Amniotic epithelial cell (primary cell): ENCODE data around the gene LACRT.

Source experiments
- DNase-seq: peaks from one replicate; pipeline ENCODE4 v3.0.0-alpha.2; 2010; ENCODE audit warnings: low read depth

The LACRT gene

DNA sequence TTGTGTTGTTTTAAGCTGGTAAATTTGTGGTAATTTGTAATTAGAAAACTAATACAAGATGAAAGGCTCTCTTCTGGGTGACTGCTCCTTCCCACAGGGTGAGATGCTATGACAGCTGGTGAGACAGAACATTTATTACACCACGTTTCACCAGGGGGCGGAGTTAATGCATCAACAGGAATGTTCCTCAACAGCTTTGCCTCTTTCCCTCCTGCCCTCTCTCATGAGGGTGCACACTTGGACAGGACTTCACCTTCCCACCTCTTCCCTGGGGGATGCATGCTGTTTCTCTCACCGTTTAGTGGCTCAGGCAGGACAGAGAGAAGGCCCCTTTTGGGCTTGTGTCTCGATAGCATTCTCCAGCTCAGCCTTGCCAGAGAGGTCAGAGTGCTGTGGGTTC is 32.9 kb downstream of the LACRT start:
- DNase-seq: no peak

DNA sequence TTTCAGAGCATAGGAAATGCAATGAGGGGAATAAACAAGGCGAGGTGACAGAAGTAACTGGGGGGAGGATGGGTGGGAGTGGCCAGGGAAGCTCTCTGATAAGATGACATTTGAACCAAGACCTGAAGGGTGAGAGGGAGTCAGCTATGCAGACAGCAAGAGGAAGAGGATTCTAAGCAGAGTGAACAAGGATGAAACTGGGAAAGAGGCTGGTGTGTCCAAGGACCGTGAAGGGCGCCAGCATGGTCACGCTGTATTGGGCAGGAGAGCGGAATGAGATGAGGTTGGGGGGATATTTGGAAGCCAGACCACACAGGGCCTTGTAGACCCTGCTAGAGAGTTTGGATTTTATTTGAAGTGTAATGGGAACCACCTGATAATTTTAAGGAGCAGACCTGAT is 35.7 kb downstream of the LACRT start:
- DNase-seq: no peak

- peak; percentile 50 for DNase-seq
Measured at GRCh38 chr12:54596526-54596946, 38.2 kb downstream of the LACRT start.

DNA sequence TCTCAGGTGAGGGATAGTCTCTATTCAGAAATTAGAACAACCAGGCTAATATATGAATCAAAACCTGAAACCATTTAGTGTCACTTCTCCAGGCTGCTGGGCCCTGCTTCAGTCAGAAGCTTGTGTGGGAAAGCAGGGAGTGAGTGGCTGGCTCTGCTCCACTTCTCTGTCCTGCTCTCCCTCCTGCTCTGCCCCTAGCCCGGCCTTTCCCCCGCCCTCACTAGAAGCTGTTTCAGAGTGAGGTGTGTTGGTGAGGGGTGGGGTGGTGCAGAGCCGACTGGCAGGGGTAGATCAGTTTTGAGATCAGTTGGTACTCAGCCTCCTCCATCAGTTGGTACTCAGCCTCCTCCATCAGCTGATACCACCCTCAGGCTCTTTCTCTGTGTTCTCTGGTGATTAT is 39.2 kb downstream of the LACRT start:
- DNase-seq: no peak

- DNase-seq: no peak
Measured at GRCh38 chr12:54593725-54594124, 41.0 kb downstream of the LACRT start.

DNA sequence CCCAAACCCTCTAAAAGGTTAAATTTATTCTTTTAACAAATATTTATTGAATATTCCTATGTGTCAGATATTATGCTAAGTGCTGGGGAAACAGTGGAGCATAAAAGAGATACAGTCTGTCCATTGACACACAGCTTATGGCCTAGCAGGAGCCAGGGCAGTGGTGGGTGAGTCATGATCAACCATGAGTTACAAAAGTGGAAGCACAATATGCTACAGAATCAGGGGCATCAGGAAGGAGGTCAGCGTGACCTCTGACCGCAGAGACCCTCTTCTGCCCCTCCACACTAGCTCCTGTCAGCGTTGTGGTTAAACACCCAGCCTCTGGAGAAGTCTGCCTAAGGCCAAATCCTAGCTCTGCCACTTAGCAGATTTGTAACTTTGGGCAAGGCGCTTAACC is 41.6 kb downstream of the LACRT start:
- DNase-seq: no peak

DNA sequence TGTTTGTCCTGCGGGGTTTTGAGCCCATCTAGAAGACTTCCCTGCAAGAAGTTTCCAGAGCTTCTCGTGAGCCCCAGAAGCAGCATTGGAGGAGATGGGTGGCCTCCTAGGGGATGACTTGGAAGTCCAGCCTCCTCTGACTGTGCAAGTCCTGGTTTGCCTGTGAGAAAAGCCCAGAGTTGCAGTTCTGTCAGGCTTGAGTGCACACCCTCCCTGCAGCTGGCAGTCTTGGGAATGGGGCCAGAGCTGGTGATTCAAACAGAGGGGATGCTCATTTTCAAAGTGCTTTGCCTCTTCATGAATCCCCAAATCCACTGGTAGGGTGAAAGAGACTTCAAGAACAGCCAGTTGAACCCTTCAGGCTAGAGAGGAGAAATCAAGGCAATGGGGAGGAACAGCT is 42.4 kb downstream of the LACRT start:
- no peak for DNase-seq

DNA sequence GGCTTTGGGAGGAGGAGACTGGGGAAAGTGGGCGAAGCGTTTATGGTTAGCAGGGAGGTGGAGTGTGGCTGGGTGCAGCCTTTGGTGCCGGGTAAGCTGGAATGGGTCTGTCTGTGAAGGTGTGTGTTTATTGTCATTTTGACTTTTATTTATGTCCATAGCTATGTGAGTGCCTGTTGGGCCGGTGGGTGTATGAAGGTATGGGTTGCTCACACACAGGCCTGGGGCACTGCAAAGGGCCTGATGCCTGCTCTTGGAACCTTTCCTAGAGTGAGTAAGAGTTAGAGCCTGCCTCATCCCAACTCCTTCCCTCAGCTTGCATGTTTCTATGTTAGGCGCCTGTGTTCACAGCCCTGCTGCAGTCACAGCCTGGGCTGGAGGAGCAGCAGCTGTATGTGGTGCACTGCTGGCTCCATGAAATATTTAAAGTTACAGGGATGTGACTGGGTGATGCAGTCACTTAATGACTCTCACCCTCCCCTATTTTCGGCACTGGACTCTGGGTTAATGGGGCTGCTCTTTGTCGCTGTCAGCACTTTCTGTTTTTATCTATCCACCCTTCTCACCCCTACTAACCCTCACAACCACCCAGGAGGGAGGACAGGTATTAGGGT is 43.6 kb downstream of the LACRT start:
- no peak for DNase-seq

DNA sequence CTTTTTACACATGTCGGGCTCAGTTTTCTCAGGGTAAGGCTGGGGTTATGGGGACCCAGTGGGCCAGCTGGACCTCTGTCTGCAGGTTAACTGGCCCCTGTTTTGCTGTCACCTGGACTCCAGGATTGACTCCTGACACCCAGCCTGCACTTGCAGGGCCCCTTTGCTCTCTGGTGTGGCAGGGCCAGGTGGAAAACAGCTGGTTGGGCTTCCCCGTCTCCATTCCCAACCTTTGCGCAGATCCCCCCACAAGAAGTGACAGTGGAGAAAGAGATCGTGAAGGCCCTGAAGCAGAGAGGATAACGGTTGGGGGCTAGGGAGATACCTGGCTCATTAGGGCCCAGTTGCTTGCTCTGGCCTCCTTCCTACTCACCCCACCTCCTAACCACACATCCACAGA is 44.7 kb downstream of the LACRT start:
- DNase-seq: no peak

- DNase-seq: no peak
Measured at GRCh38 chr12:54588890-54589267, 45.8 kb downstream of the LACRT start.

DNA sequence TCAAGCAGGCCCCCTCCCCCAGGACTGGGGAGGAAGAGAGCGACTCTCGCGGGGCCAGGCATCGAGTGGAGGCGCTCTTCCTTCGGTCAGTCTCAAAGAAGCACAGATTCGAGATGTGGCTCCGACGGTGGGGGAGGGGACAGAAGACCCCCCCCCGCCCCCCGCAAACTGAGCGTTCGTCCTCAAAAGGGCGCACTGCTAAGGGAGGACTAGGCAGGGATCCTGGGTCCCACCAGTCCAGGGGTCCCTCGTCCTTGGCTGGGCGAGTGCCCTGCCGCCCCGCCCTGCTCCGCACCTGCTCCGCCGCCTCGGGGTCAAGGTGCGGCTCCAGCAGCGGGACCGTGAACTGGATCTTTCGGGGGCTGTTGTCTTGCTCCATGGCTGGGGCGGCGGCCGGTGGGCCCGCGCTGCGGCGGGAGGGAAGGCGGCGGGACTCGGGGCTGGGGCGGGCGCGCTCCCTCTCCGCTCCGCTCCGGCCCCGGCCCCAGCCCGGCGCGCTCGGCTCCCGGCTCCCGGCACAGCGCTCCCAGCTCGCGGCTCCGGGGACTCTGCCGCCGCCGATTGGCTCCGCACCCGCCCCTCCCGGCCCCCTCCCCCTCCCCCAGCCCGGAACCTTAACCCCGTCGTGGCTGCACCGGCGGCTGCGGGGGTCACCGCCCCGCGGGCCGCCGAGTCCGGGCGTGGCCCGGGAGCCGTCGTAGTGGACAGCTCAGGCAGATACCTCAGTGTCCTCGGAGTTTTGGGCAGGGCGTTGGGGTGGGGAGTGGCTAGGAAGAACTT is 46.4 kb downstream of the LACRT start, which contains the start of gene PPP1R1A:
Gene PPP1R1A, minus strand, starts transcription at position 550 of the 780 bp plus-strand sequence. Its CDS starts 171 bp downstream, at position 379.
- no peak for DNase-seq

DNA sequence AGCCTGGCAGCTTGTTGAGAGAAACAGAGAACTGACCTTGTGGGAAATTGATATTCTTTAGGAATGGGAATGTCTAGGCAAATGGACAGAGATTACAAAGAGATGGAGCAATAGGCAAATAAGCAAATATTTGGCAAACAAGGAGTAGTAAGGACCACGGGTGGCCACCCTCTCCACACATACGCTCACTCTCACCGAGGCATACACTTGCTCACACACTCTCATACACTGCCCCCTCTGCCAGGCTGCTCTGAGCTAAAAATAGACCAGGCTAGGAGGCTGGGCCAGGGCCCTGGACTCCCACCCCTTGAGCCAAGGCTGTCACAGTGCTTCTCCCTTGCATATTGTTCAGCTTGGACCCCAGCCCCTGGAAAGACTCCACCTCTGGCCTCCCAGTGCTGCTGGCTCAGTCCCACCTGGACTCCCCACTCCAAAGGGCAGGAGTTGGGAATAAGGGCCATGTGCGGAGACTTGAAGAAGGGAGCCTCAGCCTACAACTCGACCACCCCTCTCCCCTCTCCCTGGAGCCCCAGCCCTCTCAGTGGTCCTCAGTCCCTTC is 47.3 kb downstream of the LACRT start:
- no peak for DNase-seq

GRCh38 chr12:54586620-54587019 is 48.1 kb downstream of the LACRT start:
- no peak for DNase-seq

GRCh38 chr12:54585243-54585642 is 49.5 kb downstream of the LACRT start:
- DNase-seq: no peak

GRCh38 chr12:54584128-54584527 is 50.6 kb downstream of the LACRT start:
- DNase-seq: no peak

- no peak for DNase-seq
Measured at GRCh38 chr12:54583726-54584125, 51.0 kb downstream of the LACRT start.

DNA sequence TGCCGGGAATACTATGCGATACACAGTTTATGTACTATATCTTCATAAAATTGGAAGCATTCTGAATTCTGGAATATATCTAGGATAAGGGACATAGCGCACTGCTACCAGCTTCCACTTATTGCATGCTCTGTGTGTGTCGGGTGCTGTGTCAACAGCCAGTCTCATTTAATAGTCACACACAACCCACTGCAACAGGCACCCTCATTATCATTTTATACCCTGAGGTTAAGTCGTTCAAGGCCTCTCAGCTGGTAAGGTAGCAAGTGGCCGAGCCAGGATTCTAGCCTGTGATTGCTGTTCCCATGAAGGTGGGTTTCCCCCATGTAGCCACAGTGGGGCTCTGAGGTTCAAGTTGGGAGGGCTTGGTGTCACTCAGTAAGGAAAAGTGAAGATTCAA is 53.3 kb downstream of the LACRT start:
- no peak for DNase-seq
